Lung (tissue), 12 donors: ENCODE measurements around the gene PDGFD. TPM values are rescaled to one million over a fixed set of nuclear protein-coding genes. Genes with fewer than 3 reads are reported as not detected.
A peak's percentile ranks its signal among the peaks of the same experiment; 100 is the strongest.

Source experiments
- ATAC-seq: fragments of 200-7000 bp; cut with Tn5 transposase; one replicate; pipeline ENCODE4 v1.9.1; 2020; ENCODE audit warnings: moderate number of reproducible peaks; ENCODE audit not compliant: insufficient read depth, low FRiP score
- DNase-seq, 3 donors: peaks; one replicate each; pipeline ENCODE4 v3.0.0-alpha.2; 2013 to 2017
- H3K27ac ChIP-seq, 2 donors: one replicate each; pipeline ENCODE4 v1.5.1; 2013; ENCODE audit warnings: mild to moderate bottlenecking in 2 of 2, moderate library complexity in 2 of 2, control low read depth in 1 of 2, inconsistent platforms in 1 of 2, low read depth in 1 of 2, low read length in 1 of 2
- H3K27me3 ChIP-seq, 3 donors: one replicate each; pipeline ENCODE4 v1.5.1; 2013; ENCODE audit warnings: low read length in 2 of 3; ENCODE audit not compliant: control insufficient read depth in 3 of 3, insufficient read depth in 3 of 3
- H3K36me3 ChIP-seq, 4 donors: one replicate each; pipeline ENCODE4 v1.5.1; 2013; ENCODE audit warnings: low read length in 4 of 4, mild to moderate bottlenecking in 1 of 4, moderate library complexity in 1 of 4; ENCODE audit not compliant: control insufficient read depth in 4 of 4, insufficient read depth in 4 of 4
- H3K4me1 ChIP-seq, 5 donors: one replicate each; pipeline ENCODE4 v1.5.1; 2013; ENCODE audit warnings: low read length in 5 of 5, mild to moderate bottlenecking in 2 of 5, moderate library complexity in 1 of 5; ENCODE audit not compliant: control insufficient read depth in 5 of 5, insufficient read depth in 5 of 5
- H3K4me3 ChIP-seq: one replicate; pipeline ENCODE4 v1.5.1; 2013; ENCODE audit warnings: mild to moderate bottlenecking, control low read depth, moderate library complexity
- H3K9ac ChIP-seq, 2 donors: one replicate each; pipeline ENCODE4 v1.5.1; 2013; ENCODE audit warnings: low read length in 2 of 2, control low read depth in 1 of 2; ENCODE audit not compliant: insufficient read depth in 1 of 2
- H3K9me3 ChIP-seq, 4 donors: one replicate each; pipeline ENCODE4 v1.5.1; 2013; ENCODE audit warnings: low read length in 3 of 4, mild to moderate bottlenecking in 1 of 4, moderate library complexity in 1 of 4; ENCODE audit not compliant: control insufficient read depth in 4 of 4, insufficient read depth in 3 of 4
- CTCF ChIP-seq: IDR thresholded peaks from 2 replicates; pipeline ENCODE4 v1.5.1; 2012; ENCODE audit warnings: mild to moderate bottlenecking; ENCODE audit errors: control extremely low read depth, extremely low read depth
- whole genome bisulfite sequencing, 2 donors: extraction: QIAGEN DNeasy Blood & Tissue Kit; methylation state at CpG; one replicate each; pipeline ENCODE4 v1.1.7; 2013; 5-methylcytosine and 5-hydroxymethylcytosine counted together
- polyA plus RNA-seq, 2 donors: library from polyadenylated mRNA; stranded (reverse); fragments of 200-250 nt; gene quantifications; one replicate each; pipeline ENCODE4 v1.2.1, GENCODE V29; 2013
- total RNA-seq, 2 donors: library from RNA; depleted of rRNA in 1 of 2; stranded (reverse); fragments of >200 nt in 1 of 2; gene quantifications; one replicate each; pipeline ENCODE4 v1.2.1, GENCODE V29; 2014 to 2021
- donor health status: control.
- donor health status: control.
- donor health status: Bipolar disorder and iron deficiency.
- donor health status: healthy.
- donor health status: DM: yes; HTN: yes; CAD: no.

The PDGFD gene
- total and polyA plus RNA-seq, 4 donors = 0.71 to 10.6 (median 1.4) TPM

DNA sequence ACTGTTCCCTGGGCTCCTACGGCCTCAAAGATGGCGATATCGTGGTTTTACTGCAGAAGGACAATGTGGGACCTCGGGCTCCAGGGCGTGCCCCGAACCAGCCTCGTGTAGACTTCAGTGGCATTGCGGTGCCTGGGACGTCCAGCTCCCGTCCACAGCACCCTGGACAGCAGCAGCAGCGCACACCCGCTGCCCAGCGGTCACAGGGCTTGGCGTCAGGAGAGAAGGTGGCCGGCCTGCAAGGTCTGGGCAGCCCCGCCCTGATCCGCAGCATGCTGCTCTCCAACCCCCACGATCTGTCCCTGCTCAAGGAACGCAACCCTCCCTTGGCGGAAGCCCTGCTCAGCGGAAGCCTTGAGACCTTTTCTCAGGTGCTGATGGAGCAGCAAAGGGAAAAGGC, 127.0 kb downstream of the PDGFD start:
- H3K27ac ChIP-seq = no peak overlapping the region
- TF ChIP-seq CTCF = no peak
- H3K36me3 ChIP-seq = no peaks in the 10 kb centered on the region
- H3K4me1 ChIP-seq = peaks cover 0 to 6% (median 0%) of the 10 kb centered on the region in 5 donors
- no peaks in the 10 kb centered on the region for H3K27me3 ChIP-seq
- no peak for DNase-seq
- H3K9ac ChIP-seq = no peak overlapping the region
- H3K4me3 ChIP-seq = no peak overlapping the region
- WGBS, 2 donors = 94 to 96% methylated on average over 21 of the region's 21 CpGs
- no peak for ATAC-seq
- H3K9me3 ChIP-seq = peaks cover 0 to 3% (median 0%) of the 10 kb centered on the region in 4 donors

DNA sequence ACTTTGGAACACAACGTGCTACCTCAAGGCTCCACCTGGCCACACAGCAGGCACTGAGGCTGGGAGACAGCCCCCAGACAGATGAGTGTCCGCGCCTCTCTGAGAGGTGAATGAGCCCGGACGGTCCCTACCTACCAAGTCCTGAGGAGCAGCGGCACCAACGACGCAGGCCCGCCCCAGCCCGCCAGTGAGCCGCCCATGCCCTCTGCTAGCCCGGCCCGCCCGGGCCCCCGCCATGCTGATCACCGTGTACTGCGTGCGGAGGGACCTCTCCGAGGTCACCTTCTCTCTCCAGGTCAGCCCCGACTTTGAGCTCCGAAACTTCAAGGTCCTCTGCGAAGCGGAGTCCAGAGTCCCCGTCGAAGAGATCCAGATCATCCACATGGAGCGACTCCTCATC, 127.4 kb downstream of the PDGFD start, which contains the start of gene DDI1:
Gene DDI1 (plus strand): TSS at position 53 of the 400 bp plus-strand sequence. CDS start 183 bp downstream, at position 236.
- 97 to 98% methylated on average over 26 of the region's 26 CpGs for WGBS, 2 donors
- no peaks in the 10 kb centered on the region for H3K27me3 ChIP-seq
- H3K36me3 ChIP-seq = no peaks in the 10 kb centered on the region
- H3K4me1 ChIP-seq = peaks cover 0 to 6% (median 0%) of the 10 kb centered on the region in 5 donors
- no peak within 1 kb of the TSS for H3K4me3 ChIP-seq
- no peak for TF ChIP-seq CTCF
- peaks cover 0 to 3% (median 0%) of the 10 kb centered on the region in 4 donors for H3K9me3 ChIP-seq
- no peak within 1 kb of the TSS for H3K9ac ChIP-seq
- ATAC-seq (no peak), DNase-seq (no peak)
- no peak within 1 kb of the TSS for H3K27ac ChIP-seq

GRCh38 chr11:104033561-104033960, 130.4 kb downstream of the PDGFD start:
- Histone ChIP-seq H3K9ac (no peak overlapping the region), H3K27ac (no peak overlapping the region), H3K36me3 (no peaks in the 10 kb centered on the region), H3K27me3 (no peaks in the 10 kb centered on the region), H3K9me3 (peaks cover 0 to 3% (median 0%) of the 10 kb centered on the region in 4 donors), H3K4me1 (peaks cover 0 to 6% (median 0%) of the 10 kb centered on the region in 5 donors), H3K4me3 (no peak overlapping the region)
- TF ChIP-seq CTCF = no peak
- ATAC-seq (no peak), DNase-seq (no peak)
- WGBS, 2 donors = 90 to 93% methylated on average over 1 of the region's 1 CpG

DNA sequence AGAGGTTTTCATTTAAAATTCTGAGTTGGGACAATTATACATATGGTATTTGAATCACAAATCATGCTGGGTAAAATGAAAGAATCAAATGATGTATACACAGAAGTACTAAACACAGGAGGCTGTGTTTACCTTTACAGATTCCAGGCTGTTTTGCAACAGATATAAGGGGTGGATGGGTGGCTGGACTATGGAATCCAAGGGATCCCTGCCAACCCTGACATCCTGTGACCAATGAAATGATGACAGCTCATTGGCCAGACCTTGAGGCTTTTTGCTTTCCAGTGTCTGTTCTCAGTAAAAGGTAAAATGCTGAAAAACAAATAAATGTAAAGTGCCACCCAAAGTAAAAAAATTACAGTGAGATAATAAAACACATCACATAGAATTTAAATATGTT, 130.8 kb downstream of the PDGFD start:
- DNase-seq = peak in 2 of 3 donors; percentile 27 to 28
- H3K27ac ChIP-seq = no peak overlapping the region

More for the DNA sequence above, 130.8 kb downstream of the PDGFD start:
- no peak for TF ChIP-seq CTCF
- no peak for ATAC-seq
- H3K9me3 ChIP-seq = peaks cover 0 to 3% (median 0%) of the 10 kb centered on the region in 4 donors
- no peaks in the 10 kb centered on the region for H3K27me3 ChIP-seq
- no peaks in the 10 kb centered on the region for H3K36me3 ChIP-seq
- H3K4me1 ChIP-seq = peaks cover 0 to 6% (median 0%) of the 10 kb centered on the region in 5 donors
- H3K9ac ChIP-seq = no peak overlapping the region
- no peak overlapping the region for H3K4me3 ChIP-seq
